HCT116 (cell line): Measurements from ENCODE around the gene IP6K3. TPM values are rescaled to one million over a fixed set of nuclear protein-coding genes. Genes with fewer than 3 reads are reported as not detected.

Experiments used
- ATAC-seq: fragments of 200-7000 bp; cut with Tn5 transposase; 2 replicates; pipeline ENCODE4 v1.9.1; 2020; ENCODE audit warnings: mild to moderate bottlenecking, moderate library complexity
- BruUV-seq: library from RNA; stranded (reverse); fragments of 400-500 nt; replicated peaks from 2 replicates; lab custom pipeline; 2021; lab: Mats Ljungman, UMichigan
- CTCF ChIA-PET: fragments of 300-600 bp; sonication (Branson Sonifier 250); formaldehyde crosslinking; loops from one replicate; lab custom pipeline; 2021; ENCODE audit warnings: antibody characterized with exemption; lab: Charles Lee
- POLR2A ChIA-PET: fragments of 300-600, 350-600 bp; sonication (Branson Sonifier 250); formaldehyde crosslinking; loops from one replicate; lab custom pipeline; 2021; ENCODE audit warnings: antibody characterized with exemption; lab: Charles Lee
- RAD21 ChIA-PET, 2 experiments: fragments of 300-600 bp; sonication (Branson Sonifier 250); formaldehyde crosslinking; loops; one replicate each; lab custom pipeline; 2023; ENCODE audit warnings: low total read pairs in 2 of 2; ENCODE audit not compliant: uncharacterized antibody in 2 of 2, unreplicated experiment in 2 of 2, low non-redundant PET in 1 of 2; lab: Charles Lee
- DNase-seq: peaks from one replicate; pipeline ENCODE4 v3.0.0-alpha.2; 2010; ENCODE audit warnings: low read depth, low spot score
- H2AFZ ChIP-seq: fragments of 200-600 bp; shearing (Covaris generic), sonication (generic); 2 replicates; pipeline ENCODE4 v1.6.1; 2017; ENCODE audit warnings: low read depth, mixed run types, mixed read lengths, antibody characterized with exemption, low read length; ENCODE audit not compliant: poor library complexity, severe bottlenecking
- H3K27ac ChIP-seq: 2 replicates; pipeline ENCODE4 v1.5.1; 2012; ENCODE audit warnings: low read depth, low read length
- H3K27me3 ChIP-seq: fragments of 200-600 bp; sonication (generic); 2 replicates; pipeline ENCODE4 v1.6.1; 2016; ENCODE audit warnings: mixed run types, low read length, mixed read lengths; ENCODE audit not compliant: insufficient read depth
- H3K36me3 ChIP-seq, 2 experiments: fragments of 200-500 bp in 1 of 2; fragments of 200-600 bp in 1 of 2; sonication (Bioruptor generic) in 1 of 2; sonication (generic) in 1 of 2; 2 replicates each; pipeline versions ENCODE4 v1.5.1 to v1.6.1; 2014 to 2016; ENCODE audit warnings: low read length in 2 of 2, inconsistent platforms in 1 of 2, mixed read lengths in 1 of 2, mixed run types in 1 of 2; ENCODE audit not compliant: insufficient read depth in 2 of 2, control insufficient read depth in 1 of 2
- H3K4me1 ChIP-seq, 2 experiments: fragments of 200-600 bp in 1 of 2; sonication (generic) in 1 of 2; 2 replicates each; pipeline versions ENCODE4 v1.5.1 to v1.6.1; 2012 to 2017; ENCODE audit warnings: low read length in 2 of 2, inconsistent platforms in 1 of 2, mild to moderate bottlenecking in 1 of 2, mixed read lengths in 1 of 2, mixed run types in 1 of 2, moderate library complexity in 1 of 2; ENCODE audit not compliant: insufficient read depth in 2 of 2, control insufficient read depth in 1 of 2
- H3K4me2 ChIP-seq: fragments of 200-600 bp; sonication (generic); 2 replicates; pipeline ENCODE4 v1.6.1; 2017; ENCODE audit warnings: mixed run types, low read length, mixed read lengths
- H3K4me3 ChIP-seq, 2 experiments: fragments of 200-600 bp in 1 of 2; sonication (generic) in 1 of 2; replicated peaks in 1 of 2; 2 replicates each; pipeline ENCODE4 v1.5.1; 2011 to 2016; ENCODE audit warnings: low read length in 2 of 2, control low read depth in 1 of 2, low read depth in 1 of 2, mild to moderate bottlenecking in 1 of 2, mixed read lengths in 1 of 2, mixed run types in 1 of 2
- H3K79me2 ChIP-seq: fragments of 200-600 bp; sonication (generic); 2 replicates; pipeline ENCODE4 v1.6.1; 2017; ENCODE audit warnings: mild to moderate bottlenecking, mixed run types, low read length, moderate library complexity, mixed read lengths; ENCODE audit not compliant: insufficient read depth
- H3K9ac ChIP-seq: fragments of 200-600 bp; sonication (generic); 2 replicates; pipeline ENCODE4 v1.6.1; 2016; ENCODE audit warnings: low read length, mixed read lengths
- H3K9me2 ChIP-seq: fragments of 200-600 bp; sonication (generic), shearing (Covaris generic); 2 replicates; pipeline ENCODE4 v1.6.1; 2017; ENCODE audit warnings: mixed run types, mild to moderate bottlenecking, moderate library complexity; ENCODE audit not compliant: insufficient read depth
- H3K9me3 ChIP-seq, 2 experiments: fragments of 200-500 bp in 1 of 2; fragments of 200-600 bp in 1 of 2; sonication (Bioruptor generic) in 1 of 2; sonication (generic) in 1 of 2; 2 replicates each; pipeline ENCODE4 v1.6.1; 2014 to 2017; ENCODE audit warnings: low read length in 2 of 2, mixed read lengths in 2 of 2, inconsistent platforms in 1 of 2, low read depth in 1 of 2, mild to moderate bottlenecking in 1 of 2, mixed run types in 1 of 2, moderate library complexity in 1 of 2; ENCODE audit not compliant: control insufficient read depth in 1 of 2, insufficient read depth in 1 of 2
- H4K20me1 ChIP-seq: fragments of 200-600 bp; sonication (generic), shearing (Covaris generic); 2 replicates; pipeline ENCODE4 v1.6.1; 2017; ENCODE audit warnings: mixed run types, mild to moderate bottlenecking, moderate library complexity; ENCODE audit not compliant: insufficient read depth
- POLR2A ChIP-seq: IDR thresholded peaks from 2 replicates; pipeline ENCODE4 v1.7.0; 2011; ENCODE audit warnings: borderline replicate concordance; ENCODE audit not compliant: insufficient read depth, insufficient read length; ENCODE audit errors: extremely low read depth
- TCF7L2 ChIP-seq: IDR thresholded peaks from 2 replicates; pipeline ENCODE4 v1.7.0; 2011; ENCODE audit warnings: borderline replicate concordance, inconsistent platforms; ENCODE audit not compliant: insufficient read depth, insufficient read length; ENCODE audit errors: extremely low read depth
- intact Hi-C: fragments of 100-400 bp; cut with micrococcal nuclease; formaldehyde crosslinking; loops from 2 replicates; pipeline ENCODE4 v1.10.0; 2022
- total RNA-seq: library from RNA; stranded (reverse); gene quantifications from one replicate; pipeline ENCODE4 v1.2.1, GENCODE V29; 2021; ENCODE audit not compliant: unreplicated experiment
- TF ChIP-seq, protein P1 (sequence below): IDR thresholded peaks from 2 replicates; pipeline ENCODE4 v1.6.1; 2012
- TF ChIP-seq, protein P2 (sequence below), 3 experiments: fragments of 200-600 bp in 1 of 3; sonication (generic) in 1 of 3; IDR thresholded peaks in 2 of 3; conservative IDR thresholded peaks in 1 of 3; 2 replicates each; pipeline ENCODE4 v1.5.1; 2012 to 2017; ENCODE audit warnings: low read depth in 2 of 3, low read length in 2 of 3, antibody characterized with exemption in 1 of 3, borderline replicate concordance in 1 of 3, control low read depth in 1 of 3, mild to moderate bottlenecking in 1 of 3, mixed read lengths in 1 of 3, mixed run types in 1 of 3, moderate library complexity in 1 of 3; ENCODE audit not compliant: insufficient read depth in 1 of 3

Gene IP6K3
- total RNA-seq, 1 experiment from 2014 or later = not detected

DNA sequence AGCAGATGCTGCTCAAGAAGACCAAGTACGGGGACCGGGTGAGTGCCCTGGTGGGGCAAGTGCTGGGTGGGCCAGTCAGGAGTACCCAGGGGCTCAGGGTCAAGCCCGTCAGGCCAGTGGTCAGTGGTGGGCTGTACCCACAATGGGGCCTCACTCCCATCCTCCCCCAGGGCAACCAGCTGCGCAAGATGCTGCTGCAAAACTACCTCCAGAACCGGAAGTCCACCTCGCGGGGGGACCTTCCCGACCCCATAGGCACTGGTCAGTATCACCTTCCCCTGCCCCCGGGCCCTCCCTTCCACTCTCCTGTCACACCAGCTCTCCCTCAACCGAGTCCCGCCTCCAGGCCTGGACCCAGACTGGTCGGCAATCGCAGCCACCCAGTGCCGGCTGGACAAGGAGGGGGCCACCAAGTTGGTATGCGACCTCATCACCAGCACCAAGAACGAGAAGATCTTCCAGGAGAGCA, 62.2 kb downstream of the IP6K3 start:
- intact Hi-C loops = no loop called here
- H3K9ac ChIP-seq = no peak overlapping the region

More for the DNA sequence above, 62.2 kb downstream of the IP6K3 start:
- RAD21 ChIA-PET = no interaction called here
- Histone ChIP-seq H3K27me3 (no peaks in the 10 kb centered on the region), H3K27ac (no peak overlapping the region), H3K4me3 (no peak overlapping the region), H3K36me3 (peaks cover 14 to 65% of the 10 kb centered on the region in 2 experiments), H2AFZ (no peak overlapping the region), H3K79me2 (no peaks in the 10 kb centered on the region), H3K9me3 (no peaks in the 10 kb centered on the region)
- ATAC-seq = no peak
- TF ChIP-seq, protein P1, sequence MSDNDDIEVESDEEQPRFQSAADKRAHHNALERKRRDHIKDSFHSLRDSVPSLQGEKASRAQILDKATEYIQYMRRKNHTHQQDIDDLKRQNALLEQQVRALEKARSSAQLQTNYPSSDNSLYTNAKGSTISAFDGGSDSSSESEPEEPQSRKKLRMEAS = no peak
- TF ChIP-seq, protein P2, sequence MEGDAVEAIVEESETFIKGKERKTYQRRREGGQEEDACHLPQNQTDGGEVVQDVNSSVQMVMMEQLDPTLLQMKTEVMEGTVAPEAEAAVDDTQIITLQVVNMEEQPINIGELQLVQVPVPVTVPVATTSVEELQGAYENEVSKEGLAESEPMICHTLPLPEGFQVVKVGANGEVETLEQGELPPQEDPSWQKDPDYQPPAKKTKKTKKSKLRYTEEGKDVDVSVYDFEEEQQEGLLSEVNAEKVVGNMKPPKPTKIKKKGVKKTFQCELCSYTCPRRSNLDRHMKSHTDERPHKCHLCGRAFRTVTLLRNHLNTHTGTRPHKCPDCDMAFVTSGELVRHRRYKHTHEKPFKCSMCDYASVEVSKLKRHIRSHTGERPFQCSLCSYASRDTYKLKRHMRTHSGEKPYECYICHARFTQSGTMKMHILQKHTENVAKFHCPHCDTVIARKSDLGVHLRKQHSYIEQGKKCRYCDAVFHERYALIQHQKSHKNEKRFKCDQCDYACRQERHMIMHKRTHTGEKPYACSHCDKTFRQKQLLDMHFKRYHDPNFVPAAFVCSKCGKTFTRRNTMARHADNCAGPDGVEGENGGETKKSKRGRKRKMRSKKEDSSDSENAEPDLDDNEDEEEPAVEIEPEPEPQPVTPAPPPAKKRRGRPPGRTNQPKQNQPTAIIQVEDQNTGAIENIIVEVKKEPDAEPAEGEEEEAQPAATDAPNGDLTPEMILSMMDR (IDR thresholded peaks at IDR 0.05 in 2 of 3, conservative IDR thresholded peaks at IDR 0.05 in 1 of 3; ENCODE audit: borderline replicate concordance in 1 of 3, insufficient read depth in 1 of 3, low read depth in 2 of 3, low read length in 2 of 3) = no peak
- no peak for TF ChIP-seq POLR2A
- TF ChIP-seq TCF7L2 = no peak
- TF ChIP-seq, all 23 proteins: peak for 0
- Histone ChIP-seq H3K4me1 (no peaks in the 10 kb centered on the region), H3K4me2 (no peak overlapping the region), H4K20me1 (no peaks in the 10 kb centered on the region), H3K9me2 (no peaks in the 10 kb centered on the region)
- DNase-seq = no peak
- BruUV-seq = no TSS peak
- CTCF ChIA-PET = no interaction called here
- POLR2A ChIA-PET = no interaction called here
